T follicular helper cell (primary cell): Measurements from ENCODE around the gene FANCE.
"Not testable (repeated sequence)": the region's sequence is repeated elsewhere in the genome, so short reads cannot be mapped to it uniquely, and the experiment has no call there.

Source experiments
- DNase-seq: peaks from one replicate; pipeline ENCODE4 v3.0.0-alpha.2; 2020; ENCODE audit warnings: low read depth

Gene FANCE

DNA sequence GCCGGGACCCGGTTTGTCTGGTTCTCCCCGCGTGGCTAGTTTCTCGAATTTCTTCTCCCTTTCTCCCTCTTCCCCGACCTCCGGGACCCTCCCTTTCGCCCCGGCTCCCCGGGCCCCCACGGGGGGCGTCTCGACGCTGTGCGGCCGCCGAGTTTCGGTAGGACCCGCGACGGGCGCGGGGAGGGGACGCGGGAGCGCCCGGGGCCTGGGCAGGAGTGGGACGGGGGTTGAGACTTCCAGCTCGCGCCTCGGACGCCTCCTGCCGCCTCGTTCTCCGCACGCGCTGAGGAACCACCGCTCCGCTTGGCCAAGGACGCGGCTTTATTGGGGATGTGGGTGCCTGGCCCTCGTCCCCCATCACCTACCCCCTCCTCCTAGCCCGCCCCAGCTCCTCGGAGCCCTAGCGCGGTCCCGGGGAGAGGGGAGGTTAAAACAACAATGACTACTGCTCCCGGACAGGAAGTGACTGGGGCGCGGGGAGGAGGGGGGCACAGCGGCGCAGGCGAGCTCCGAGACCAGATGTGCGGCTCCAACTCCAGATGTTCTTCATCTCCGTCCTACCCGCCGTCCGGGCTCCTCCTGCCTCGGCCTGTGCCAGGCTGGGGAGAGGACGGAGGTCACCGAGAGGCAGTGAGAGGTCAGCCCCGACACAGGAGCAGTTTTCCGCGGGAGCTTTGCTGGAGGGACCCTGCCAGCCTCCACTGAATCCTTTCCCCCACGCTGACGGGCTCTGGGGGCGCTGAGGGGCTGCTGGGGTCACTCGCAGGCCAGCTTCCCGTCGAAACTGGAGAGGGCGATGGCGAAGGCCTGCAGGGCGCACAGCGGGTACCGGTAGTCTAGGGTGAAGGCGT lies 45.7 kb downstream of the FANCE start:
- peak; percentile 15 for DNase-seq

- no peak for DNase-seq
These were observed 46.4 kb downstream of the FANCE start for GRCh38 chr6:35498422-35499067.

- no peak for DNase-seq
These were observed 47.2 kb downstream of the FANCE start for GRCh38 chr6:35499372-35499771.

GRCh38 chr6:35500782-35501181 lies 48.6 kb downstream of the FANCE start:
- DNase-seq: no peak

- DNase-seq: no peak
These were observed 49.6 kb downstream of the FANCE start for GRCh38 chr6:35501784-35502183.

- no peak for DNase-seq
These were observed 51.4 kb downstream of the FANCE start for GRCh38 chr6:35503534-35503933.

GRCh38 chr6:35505999-35506412 lies 53.9 kb downstream of the FANCE start:
- no peak for DNase-seq

GRCh38 chr6:35506536-35506935 lies 54.4 kb downstream of the FANCE start:
- no peak for DNase-seq

DNA sequence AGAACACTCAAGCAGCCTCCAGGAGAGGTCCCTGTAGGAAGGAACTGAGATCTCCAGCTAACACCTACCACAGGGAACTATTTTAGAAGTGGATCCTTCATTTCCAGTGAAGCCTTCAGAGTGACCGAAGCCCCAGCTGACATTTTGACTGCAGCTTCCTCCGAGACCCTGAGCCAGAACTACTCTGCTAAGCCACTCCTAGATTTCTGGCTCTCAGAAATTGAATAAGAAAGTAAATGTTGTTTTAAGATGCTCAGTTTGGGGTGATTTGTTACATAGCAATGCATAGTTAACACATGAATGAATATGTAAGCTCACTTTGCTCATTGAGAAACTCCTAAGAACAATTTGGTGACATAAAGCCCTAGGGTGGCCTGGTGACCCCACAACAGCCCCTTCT lies 55.1 kb downstream of the FANCE start:
- DNase-seq: no peak

GRCh38 chr6:35508027-35508426 lies 55.9 kb downstream of the FANCE start:
- no peak for DNase-seq

GRCh38 chr6:35508542-35508941 lies 56.4 kb downstream of the FANCE start:
- no peak for DNase-seq

GRCh38 chr6:35510916-35511561 lies 58.9 kb downstream of the FANCE start:
- DNase-seq: no peak

- DNase-seq: no peak
These were observed 59.4 kb downstream of the FANCE start for GRCh38 chr6:35511562-35511941.

DNA sequence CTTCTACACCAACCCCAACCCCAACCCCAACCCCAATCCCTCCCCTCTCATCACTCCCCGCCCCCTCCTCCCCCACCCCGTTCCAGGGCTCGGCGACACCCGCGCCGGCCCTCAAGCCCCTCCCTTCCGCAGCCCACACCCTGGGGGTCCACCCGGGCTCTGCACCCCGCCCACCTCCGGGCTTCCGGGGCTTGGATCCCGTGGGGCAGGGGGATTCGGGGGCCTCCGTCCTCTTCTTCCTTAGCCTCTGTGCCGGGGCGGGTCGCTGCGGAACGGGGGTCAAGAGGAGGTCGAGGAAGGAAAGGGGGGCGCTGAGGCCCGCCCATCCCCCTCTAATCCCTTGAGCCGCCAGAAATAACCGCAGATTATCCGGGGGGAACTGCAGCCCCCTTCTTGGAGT lies 59.9 kb downstream of the FANCE start:
- DNase-seq: no peak

DNA sequence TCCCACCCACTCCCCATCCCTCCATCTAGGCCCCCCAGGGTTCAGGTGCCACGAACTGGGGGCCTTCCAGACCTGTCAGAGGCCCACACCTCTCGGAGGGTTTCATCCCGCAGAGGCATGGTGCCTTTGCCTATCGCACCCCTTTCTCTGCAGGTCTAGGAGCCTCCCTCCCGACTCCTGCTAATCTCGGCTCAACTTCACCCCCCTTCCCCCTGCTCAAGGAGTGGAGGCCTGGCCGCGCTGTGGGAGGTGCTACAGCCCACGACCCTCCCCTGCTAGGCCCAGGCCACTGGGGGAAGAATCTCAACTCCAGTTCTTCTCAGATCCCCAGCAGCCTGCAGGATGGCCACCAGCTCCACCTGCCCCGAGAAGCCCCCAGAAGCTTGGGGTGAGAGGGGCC lies 60.6 kb downstream of the FANCE start, which contains the start of gene TULP1:
TSS of gene TULP1 (minus strand) at position 157 of the 400 bp plus-strand sequence. CDS start at position 119, 38 bp downstream.
- no peak for DNase-seq

- no peak for DNase-seq
These were observed 62.4 kb downstream of the FANCE start for GRCh38 chr6:35514587-35514986.

DNA sequence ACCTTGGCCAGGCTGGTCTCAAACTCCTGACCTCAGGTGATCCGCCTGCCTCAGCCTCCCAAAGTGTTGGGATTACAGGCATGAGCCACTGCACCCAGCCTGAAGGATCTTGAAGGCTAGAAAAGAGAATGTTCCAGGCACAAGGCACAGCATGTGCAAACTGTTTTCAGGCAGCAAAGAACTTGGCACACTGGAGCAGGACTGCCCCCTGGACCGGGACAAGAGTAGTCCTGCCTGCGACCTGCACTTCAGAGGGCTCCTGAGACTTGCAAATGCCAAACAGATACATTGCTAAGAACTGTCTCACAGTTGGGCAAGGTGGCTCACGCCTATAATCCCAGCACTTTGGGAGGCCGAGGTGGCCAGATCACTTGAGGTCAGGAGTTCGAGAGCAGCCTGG lies 63.8 kb downstream of the FANCE start:
- not testable (repeated sequence) for DNase-seq
